Measurements from ENCODE around the gene FBF1.

DNA sequence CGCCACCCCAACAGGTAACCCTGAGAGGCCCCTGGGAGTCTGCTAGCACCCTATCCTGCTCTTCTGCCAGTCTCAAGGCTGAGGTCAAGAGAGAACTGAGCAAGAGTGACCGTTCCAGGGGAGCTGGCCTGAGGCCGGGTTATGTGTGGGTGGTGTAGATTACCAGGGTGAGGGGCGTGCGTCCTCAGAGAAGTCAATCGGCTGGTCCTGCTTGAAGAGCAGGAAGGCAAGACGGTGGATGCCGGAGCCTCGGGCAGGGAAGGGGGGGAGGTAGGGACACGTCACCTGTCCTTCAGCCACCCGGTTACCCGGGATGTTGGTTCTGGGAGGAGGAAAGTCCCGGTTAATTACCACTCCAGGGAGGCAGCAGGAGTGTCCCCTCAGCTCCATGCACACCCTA is 41.5 kb downstream of the FBF1 start:
- TF ChIP-seq POLR2A (IDR thresholded peaks at IDR 0.05; ENCODE audit: borderline replicate concordance, extremely low read depth, insufficient read depth, insufficient read length) (no peak), POLR2AphosphoS5 (IDR thresholded peaks at IDR 0.05; ENCODE audit: low read depth, low read length) (no peak), EZH2 (IDR thresholded peaks at IDR 0.05) (no peak)
- TF ChIP-seq, protein P1, sequence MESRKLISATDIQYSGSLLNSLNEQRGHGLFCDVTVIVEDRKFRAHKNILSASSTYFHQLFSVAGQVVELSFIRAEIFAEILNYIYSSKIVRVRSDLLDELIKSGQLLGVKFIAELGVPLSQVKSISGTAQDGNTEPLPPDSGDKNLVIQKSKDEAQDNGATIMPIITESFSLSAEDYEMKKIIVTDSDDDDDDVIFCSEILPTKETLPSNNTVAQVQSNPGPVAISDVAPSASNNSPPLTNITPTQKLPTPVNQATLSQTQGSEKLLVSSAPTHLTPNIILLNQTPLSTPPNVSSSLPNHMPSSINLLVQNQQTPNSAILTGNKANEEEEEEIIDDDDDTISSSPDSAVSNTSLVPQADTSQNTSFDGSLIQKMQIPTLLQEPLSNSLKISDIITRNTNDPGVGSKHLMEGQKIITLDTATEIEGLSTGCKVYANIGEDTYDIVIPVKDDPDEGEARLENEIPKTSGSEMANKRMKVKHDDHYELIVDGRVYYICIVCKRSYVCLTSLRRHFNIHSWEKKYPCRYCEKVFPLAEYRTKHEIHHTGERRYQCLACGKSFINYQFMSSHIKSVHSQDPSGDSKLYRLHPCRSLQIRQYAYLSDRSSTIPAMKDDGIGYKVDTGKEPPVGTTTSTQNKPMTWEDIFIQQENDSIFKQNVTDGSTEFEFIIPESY (IDR thresholded peaks at IDR 0.05; ENCODE audit: extremely low read depth, insufficient replicate concordance, low read length), result no peak
- TF ChIP-seq, protein P2, sequence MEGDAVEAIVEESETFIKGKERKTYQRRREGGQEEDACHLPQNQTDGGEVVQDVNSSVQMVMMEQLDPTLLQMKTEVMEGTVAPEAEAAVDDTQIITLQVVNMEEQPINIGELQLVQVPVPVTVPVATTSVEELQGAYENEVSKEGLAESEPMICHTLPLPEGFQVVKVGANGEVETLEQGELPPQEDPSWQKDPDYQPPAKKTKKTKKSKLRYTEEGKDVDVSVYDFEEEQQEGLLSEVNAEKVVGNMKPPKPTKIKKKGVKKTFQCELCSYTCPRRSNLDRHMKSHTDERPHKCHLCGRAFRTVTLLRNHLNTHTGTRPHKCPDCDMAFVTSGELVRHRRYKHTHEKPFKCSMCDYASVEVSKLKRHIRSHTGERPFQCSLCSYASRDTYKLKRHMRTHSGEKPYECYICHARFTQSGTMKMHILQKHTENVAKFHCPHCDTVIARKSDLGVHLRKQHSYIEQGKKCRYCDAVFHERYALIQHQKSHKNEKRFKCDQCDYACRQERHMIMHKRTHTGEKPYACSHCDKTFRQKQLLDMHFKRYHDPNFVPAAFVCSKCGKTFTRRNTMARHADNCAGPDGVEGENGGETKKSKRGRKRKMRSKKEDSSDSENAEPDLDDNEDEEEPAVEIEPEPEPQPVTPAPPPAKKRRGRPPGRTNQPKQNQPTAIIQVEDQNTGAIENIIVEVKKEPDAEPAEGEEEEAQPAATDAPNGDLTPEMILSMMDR (IDR thresholded peaks at IDR 0.05 in 2 of 3, conservative IDR thresholded peaks at IDR 0.05 in 1 of 3; ENCODE audit: borderline replicate concordance in 1 of 3, insufficient read depth in 1 of 3, low read depth in 2 of 3, low read length in 2 of 3), result no peak

Data from HCT116 (cell line).